SK-N-SH (cell line): ENCODE measurements around the gene CDC123.
"Not testable (repeated sequence)": the region's sequence is repeated elsewhere in the genome, so short reads cannot be mapped to it uniquely, and the experiment has no call there.

Source experiments
- EP300 ChIP-seq, 2 experiments: IDR thresholded peaks; 2 replicates each; pipeline versions ENCODE4 v1.4.0 to v1.6.1; 2012; ENCODE audit warnings: borderline replicate concordance in 1 of 2, low read depth in 1 of 2, low read length in 1 of 2
- GABPA ChIP-seq: IDR thresholded peaks from 2 replicates; pipeline ENCODE4 v1.4.0; 2012; ENCODE audit warnings: low read depth, mild to moderate bottlenecking
- SMC3 ChIP-seq: IDR thresholded peaks from 2 replicates; pipeline ENCODE4 v1.6.1; 2012; ENCODE audit warnings: low read depth, low read length, improper control_type of control experiment
- TEAD4 ChIP-seq: IDR thresholded peaks from 2 replicates; pipeline ENCODE4 v1.4.0; 2012; ENCODE audit warnings: mild to moderate bottlenecking, borderline replicate concordance; ENCODE audit not compliant: insufficient read depth
- YY1 ChIP-seq: IDR thresholded peaks from 2 replicates; pipeline ENCODE4 v1.4.0; 2012; ENCODE audit warnings: low read depth, mild to moderate bottlenecking
- TF ChIP-seq, protein P1 (sequence below): fragments of 200-600 bp; sonication (generic); IDR thresholded peaks from 2 replicates; pipeline ENCODE4 v1.6.1; 2017; ENCODE audit warnings: antibody characterized with exemption, mild to moderate bottlenecking, moderate library complexity
- TF ChIP-seq, protein P2 (sequence below): fragments of 150-350 bp; IDR thresholded peaks from 2 replicates; pipeline ENCODE4 v1.6.1; 2016; ENCODE audit warnings: mild to moderate bottlenecking, low read depth, low read length

DNA sequence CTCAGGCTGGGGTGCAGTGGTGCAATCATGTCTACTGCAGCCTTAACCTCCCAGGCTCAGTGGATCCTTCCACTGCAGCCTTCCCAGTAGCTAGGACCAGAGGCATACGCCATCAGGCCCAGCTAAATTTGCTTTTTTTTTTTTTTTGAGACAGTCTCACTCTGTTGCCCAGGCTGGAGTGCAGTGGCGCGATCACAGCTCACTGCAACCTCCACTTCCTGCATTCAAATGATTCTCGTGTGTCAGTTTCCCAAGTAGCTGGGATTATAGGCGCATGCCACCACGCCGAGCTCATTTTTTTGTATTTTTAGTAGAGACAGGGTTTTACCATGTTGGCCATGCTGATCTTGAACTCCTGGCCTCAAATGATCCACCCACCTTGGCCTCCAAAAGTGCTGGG, 81.9 kb downstream of the CDC123 start:
- TF ChIP-seq, protein P1, sequence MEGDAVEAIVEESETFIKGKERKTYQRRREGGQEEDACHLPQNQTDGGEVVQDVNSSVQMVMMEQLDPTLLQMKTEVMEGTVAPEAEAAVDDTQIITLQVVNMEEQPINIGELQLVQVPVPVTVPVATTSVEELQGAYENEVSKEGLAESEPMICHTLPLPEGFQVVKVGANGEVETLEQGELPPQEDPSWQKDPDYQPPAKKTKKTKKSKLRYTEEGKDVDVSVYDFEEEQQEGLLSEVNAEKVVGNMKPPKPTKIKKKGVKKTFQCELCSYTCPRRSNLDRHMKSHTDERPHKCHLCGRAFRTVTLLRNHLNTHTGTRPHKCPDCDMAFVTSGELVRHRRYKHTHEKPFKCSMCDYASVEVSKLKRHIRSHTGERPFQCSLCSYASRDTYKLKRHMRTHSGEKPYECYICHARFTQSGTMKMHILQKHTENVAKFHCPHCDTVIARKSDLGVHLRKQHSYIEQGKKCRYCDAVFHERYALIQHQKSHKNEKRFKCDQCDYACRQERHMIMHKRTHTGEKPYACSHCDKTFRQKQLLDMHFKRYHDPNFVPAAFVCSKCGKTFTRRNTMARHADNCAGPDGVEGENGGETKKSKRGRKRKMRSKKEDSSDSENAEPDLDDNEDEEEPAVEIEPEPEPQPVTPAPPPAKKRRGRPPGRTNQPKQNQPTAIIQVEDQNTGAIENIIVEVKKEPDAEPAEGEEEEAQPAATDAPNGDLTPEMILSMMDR = not testable (repeated sequence)
- TF ChIP-seq SMC3; YY1; GABPA; TEAD4; EP300 (IDR thresholded peaks at IDR 0.05; ENCODE audit: borderline replicate concordance in 1 of 2, low read depth in 1 of 2, low read length in 1 of 2): not testable (repeated sequence)
- TF ChIP-seq, protein P2, sequence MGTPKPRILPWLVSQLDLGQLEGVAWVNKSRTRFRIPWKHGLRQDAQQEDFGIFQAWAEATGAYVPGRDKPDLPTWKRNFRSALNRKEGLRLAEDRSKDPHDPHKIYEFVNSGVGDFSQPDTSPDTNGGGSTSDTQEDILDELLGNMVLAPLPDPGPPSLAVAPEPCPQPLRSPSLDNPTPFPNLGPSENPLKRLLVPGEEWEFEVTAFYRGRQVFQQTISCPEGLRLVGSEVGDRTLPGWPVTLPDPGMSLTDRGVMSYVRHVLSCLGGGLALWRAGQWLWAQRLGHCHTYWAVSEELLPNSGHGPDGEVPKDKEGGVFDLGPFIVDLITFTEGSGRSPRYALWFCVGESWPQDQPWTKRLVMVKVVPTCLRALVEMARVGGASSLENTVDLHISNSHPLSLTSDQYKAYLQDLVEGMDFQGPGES = not testable (repeated sequence)
